Progenitor cell of endocrine pancreas (in vitro differentiated cells): ENCODE results near the gene OSBPL10. TPM values are rescaled to one million over a fixed set of nuclear protein-coding genes. Genes with fewer than 3 reads are reported as not detected.

ENCODE experiments used
- DNase-seq: peaks from one replicate; pipeline ENCODE4 v3.0.0; 2021; ENCODE audit warnings: low spot score; ENCODE audit not compliant: unreplicated experiment
- H3K27ac Mint-ChIP-seq: 2 replicates; pipeline ENCODE4 v1.8.0; 2021; ENCODE audit warnings: mild to moderate bottlenecking, moderate library complexity, mixed read lengths
- H3K27me3 Mint-ChIP-seq: 2 replicates; pipeline ENCODE4 v1.8.0; 2021; ENCODE audit warnings: mixed read lengths
- H3K36me3 Mint-ChIP-seq: 2 replicates; pipeline ENCODE4 v1.8.0; 2022; ENCODE audit warnings: mixed read lengths; ENCODE audit not compliant: insufficient read depth
- H3K4me1 Mint-ChIP-seq: 2 replicates; pipeline ENCODE4 v1.8.0; 2021; ENCODE audit warnings: low read depth, mixed read lengths
- H3K4me3 Mint-ChIP-seq: 2 replicates; pipeline ENCODE4 v1.8.0; 2021; ENCODE audit warnings: low read depth, mild to moderate bottlenecking, moderate library complexity, mixed read lengths
- H3K9me3 Mint-ChIP-seq: 2 replicates; pipeline ENCODE4 v1.8.0; 2021; ENCODE audit warnings: low read depth, mixed read lengths
- total RNA-seq: library from RNA; stranded (reverse); gene quantifications from 2 replicates; pipeline ENCODE4 v1.2.1, GENCODE V29; 2021
- TF ChIP-seq, protein P1 (sequence below): fragments of 200-600 bp; sonication (generic); IDR thresholded peaks from one replicate; pipeline ENCODE4 v1.5.0; 2021; ENCODE audit warnings: antibody characterized with exemption, mild to moderate bottlenecking; ENCODE audit not compliant: unreplicated experiment

The OSBPL10 gene
- total RNA-seq, 1 donor from 2014 or later: 25.2 TPM

DNA sequence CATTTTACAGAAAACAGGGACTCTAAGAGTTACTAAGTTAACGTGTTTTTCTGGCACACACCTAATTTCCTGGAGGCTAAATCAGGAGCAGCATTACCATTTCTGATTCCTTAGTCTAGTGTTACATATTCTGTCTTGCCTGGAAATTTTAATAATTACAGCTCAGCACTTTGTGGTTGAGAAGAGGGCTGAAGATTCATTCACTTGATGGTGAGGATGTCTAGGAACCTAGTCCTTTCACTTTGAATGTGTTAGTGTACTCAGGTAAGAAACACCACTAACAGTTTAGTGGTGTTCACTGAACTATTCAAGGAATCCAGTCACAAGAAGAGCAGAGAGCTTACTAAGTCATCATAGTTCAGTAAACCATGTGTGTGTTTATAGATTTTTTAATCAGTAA lies 345.5 kb downstream of the OSBPL10 start:
- Mint-ChIP-seq H3K4me3 (no peak overlapping the region), H3K4me1 (no peaks in the 10 kb centered on the region), H3K27ac (no peak overlapping the region), H3K9me3 (no peaks in the 10 kb centered on the region), H3K27me3 (no peaks in the 10 kb centered on the region), H3K36me3 (peaks cover 17% of the 10 kb centered on the region)
- no peak for DNase-seq
- TF ChIP-seq, protein P1, sequence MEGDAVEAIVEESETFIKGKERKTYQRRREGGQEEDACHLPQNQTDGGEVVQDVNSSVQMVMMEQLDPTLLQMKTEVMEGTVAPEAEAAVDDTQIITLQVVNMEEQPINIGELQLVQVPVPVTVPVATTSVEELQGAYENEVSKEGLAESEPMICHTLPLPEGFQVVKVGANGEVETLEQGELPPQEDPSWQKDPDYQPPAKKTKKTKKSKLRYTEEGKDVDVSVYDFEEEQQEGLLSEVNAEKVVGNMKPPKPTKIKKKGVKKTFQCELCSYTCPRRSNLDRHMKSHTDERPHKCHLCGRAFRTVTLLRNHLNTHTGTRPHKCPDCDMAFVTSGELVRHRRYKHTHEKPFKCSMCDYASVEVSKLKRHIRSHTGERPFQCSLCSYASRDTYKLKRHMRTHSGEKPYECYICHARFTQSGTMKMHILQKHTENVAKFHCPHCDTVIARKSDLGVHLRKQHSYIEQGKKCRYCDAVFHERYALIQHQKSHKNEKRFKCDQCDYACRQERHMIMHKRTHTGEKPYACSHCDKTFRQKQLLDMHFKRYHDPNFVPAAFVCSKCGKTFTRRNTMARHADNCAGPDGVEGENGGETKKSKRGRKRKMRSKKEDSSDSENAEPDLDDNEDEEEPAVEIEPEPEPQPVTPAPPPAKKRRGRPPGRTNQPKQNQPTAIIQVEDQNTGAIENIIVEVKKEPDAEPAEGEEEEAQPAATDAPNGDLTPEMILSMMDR: no peak

DNA sequence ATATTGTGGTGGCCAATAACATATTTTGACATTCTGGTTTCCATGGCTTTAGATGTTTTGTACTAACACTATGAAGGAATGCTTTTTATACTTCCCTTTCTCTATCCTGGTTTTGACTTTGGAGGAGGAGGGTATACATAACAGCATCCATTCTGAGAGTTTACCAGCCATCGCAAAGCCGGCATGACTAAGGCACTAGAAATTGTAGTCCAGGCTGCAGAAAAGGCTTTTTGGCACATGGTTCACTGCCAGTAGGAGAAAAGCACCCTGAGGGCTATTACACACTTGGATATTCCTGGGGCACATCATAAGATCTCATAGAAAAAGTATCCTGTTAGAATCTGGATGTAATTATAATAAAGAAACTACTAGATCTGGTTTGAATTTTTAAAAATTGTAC lies 346.6 kb downstream of the OSBPL10 start:
- no peak for DNase-seq
- no peak overlapping the region for H3K4me3 Mint-ChIP-seq
- TF ChIP-seq, protein P1: no peak
- H3K27me3 Mint-ChIP-seq: no peaks in the 10 kb centered on the region
- H3K36me3 Mint-ChIP-seq: peaks cover 27% of the 10 kb centered on the region
- H3K4me1 Mint-ChIP-seq: no peaks in the 10 kb centered on the region
- no peaks in the 10 kb centered on the region for H3K9me3 Mint-ChIP-seq
- H3K27ac Mint-ChIP-seq: peak overlapping the region; percentile 77

DNA sequence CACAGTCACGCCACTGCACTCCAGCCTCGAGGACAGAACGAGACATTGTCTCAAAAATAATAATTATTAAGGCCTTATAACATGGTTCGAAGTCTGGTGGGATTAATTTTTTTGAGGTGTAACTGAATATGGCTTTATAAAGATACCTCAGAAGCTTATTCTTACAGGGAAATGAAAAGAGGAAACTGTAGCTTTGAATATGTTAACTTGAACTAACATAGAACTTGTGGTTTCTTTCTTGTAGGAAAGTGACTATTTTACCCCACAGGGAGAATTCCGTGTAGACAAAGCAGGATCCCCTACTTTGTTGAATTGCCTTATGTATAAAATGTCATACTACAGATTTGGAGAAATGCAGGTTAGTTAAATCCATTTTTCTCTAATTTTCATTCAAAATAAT lies 352.0 kb downstream of the OSBPL10 start:
- no peak overlapping the region for H3K27ac Mint-ChIP-seq
- H3K4me1 Mint-ChIP-seq: no peaks in the 10 kb centered on the region
- H3K9me3 Mint-ChIP-seq: no peaks in the 10 kb centered on the region
- TF ChIP-seq, protein P1: no peak
- H3K36me3 Mint-ChIP-seq: peaks cover 29% of the 10 kb centered on the region
- no peak overlapping the region for H3K4me3 Mint-ChIP-seq
- DNase-seq: no peak
- no peaks in the 10 kb centered on the region for H3K27me3 Mint-ChIP-seq

DNA sequence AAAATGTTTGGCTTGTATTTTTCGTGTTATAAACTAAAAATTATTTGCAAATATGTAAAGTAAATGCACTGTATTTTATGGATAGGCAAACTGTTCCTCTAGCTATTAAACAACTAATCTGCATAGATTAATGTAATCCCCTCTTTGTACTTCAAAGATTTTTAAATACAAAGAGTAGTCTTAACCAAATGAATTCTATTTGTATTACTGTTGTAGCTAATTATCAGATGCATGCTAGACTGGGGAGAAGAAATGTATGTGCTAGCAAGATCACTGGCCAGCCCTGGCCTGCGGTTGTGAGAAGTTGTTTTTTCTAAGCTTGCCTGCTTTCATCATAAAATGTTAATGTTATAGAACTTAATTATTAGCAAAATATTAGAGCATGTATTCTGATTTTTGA lies 355.7 kb downstream of the OSBPL10 start:
- Mint-ChIP-seq H3K27ac (no peak overlapping the region), H3K4me1 (no peaks in the 10 kb centered on the region), H3K27me3 (no peaks in the 10 kb centered on the region), H3K9me3 (no peaks in the 10 kb centered on the region), H3K36me3 (peaks cover 31% of the 10 kb centered on the region), H3K4me3 (no peak overlapping the region)
- TF ChIP-seq, protein P1: no peak
- DNase-seq: no peak

DNA sequence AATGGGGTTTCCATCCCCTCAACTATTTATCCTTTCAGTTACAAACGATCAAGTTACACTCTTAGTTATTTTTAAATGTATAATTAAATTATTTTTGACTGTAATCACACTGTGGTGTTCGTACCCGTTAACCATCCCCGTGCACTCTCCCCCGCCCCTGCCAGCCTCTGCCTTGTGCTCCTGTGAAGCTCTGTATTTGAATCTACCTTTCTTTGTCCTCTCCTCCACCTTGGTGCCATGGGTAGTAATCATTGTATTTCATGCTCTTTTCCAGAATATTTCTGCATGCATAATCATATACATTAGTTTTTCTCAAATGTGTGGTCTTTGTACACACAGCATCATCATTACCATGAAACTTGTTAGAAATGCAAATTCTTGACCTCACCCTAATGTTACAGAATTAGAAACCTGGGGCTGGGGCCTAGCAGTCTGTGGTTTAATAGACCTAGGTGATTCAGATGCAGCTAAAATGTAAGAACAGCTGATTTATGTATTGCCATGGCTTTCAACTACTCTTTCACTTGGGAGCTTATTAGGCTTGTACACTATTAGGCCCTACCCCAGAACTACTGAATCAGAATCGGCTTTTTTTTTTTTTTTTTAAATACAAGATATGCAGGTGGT lies 356.9 kb downstream of the OSBPL10 start:
- no peaks in the 10 kb centered on the region for H3K27me3 Mint-ChIP-seq
- H3K36me3 Mint-ChIP-seq: peaks cover 24% of the 10 kb centered on the region
- H3K4me1 Mint-ChIP-seq: no peaks in the 10 kb centered on the region
- no peak overlapping the region for H3K4me3 Mint-ChIP-seq
- no peak overlapping the region for H3K27ac Mint-ChIP-seq
- H3K9me3 Mint-ChIP-seq: no peaks in the 10 kb centered on the region
- TF ChIP-seq, protein P1: no peak
- no peak for DNase-seq
